ENCODE data around the gene MBOAT1. TPM values are rescaled to one million over a fixed set of nuclear protein-coding genes. Genes with fewer than 3 reads are reported as not detected.
A peak's percentile ranks its signal among the peaks of the same experiment; 100 is the strongest.

The MBOAT1 gene
- total RNA-seq, 1 experiment from 2014 or later = 9.9 TPM

DNA sequence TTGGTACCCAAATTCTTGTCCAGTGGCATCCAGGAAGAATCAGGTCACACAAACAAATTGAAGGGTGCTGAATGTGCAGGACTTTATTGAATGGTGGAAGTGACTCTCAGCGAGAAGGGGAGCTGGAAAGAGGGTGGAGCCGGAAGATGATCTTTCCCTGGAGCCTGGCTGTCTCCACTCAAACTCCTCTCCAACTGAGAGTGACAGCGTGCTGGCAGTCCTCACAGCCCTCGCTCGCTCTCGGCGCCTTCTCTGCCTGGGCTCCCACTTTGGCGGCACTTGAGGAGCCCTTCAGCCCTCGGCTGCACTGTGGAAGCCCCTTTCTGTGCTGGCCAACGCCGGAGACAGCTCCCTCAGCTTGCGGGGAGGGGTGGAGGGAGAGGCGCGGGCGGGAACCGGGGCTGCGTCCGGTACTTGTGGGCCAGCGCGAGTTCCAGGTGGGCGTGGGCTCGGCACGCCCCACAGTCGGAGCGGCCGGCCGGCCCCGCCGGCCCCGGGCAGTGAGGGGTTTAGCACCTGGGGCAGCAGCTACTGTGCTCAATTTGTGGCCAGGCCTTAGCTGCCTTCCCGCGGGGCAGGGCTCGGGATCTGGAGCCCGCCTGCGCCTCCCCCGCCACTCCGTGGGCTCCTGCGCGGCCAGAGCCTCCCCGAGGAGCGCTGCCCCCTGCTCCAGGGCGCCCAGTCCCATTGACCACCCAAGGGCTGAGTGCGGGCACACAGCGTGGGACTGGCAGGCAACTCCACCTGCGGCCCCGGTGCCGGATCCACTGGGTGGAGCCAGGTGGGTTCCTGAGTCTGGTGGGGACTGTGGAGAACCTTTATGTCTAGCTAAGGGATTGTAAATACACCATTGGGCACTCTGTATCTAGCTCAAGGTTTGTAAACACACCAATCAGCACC is 26.7 kb upstream of the MBOAT1 start:
- Histone ChIP-seq H4K5ac (ENCODE audit: insufficient read length, low read depth, low read length) (no peak overlapping the region), H4K8ac (replicated peaks; ENCODE audit: insufficient read length, low read depth, low read length) (no peak overlapping the region), H3K27ac (ENCODE audit: insufficient read length, low read depth, low read length) (no peak overlapping the region), H3K23ac (ENCODE audit: insufficient read length, low read depth, low read length) (no peak overlapping the region), H3K4ac (ENCODE audit: low read depth, low read length) (no peak overlapping the region), H4K20me1 (ENCODE audit: control insufficient read depth, insufficient read depth, insufficient read length) (no peaks in the 10 kb centered on the region), H3K9ac (ENCODE audit: extremely low read depth, insufficient read length, low read length) (no peak overlapping the region), H2AK5ac (ENCODE audit: insufficient read length, low read length) (no peak overlapping the region), H3K18ac (ENCODE audit: insufficient read length, low read depth, low read length) (no peak overlapping the region), H2BK5ac (ENCODE audit: insufficient read length, low read length) (no peak overlapping the region), H3K4me1 (ENCODE audit: insufficient read depth, low read length) (peaks cover 8% of the 10 kb centered on the region; the same call in 1 of the 2 replicates), H2AFZ (ENCODE audit: low read length) (no peak overlapping the region), H3K79me1 (ENCODE audit: insufficient read depth, low read depth, low read length, poor library complexity, severe bottlenecking) (no peaks in the 10 kb centered on the region), H3K23me2 (ENCODE audit: insufficient read length, low read depth, low read length, poor library complexity, severe bottlenecking) (no peaks in the 10 kb centered on the region), H4K91ac (ENCODE audit: insufficient read length, low read depth, low read length) (no peak overlapping the region), H3K27me3 (ENCODE audit: insufficient read depth, low read length) (no peaks in the 10 kb centered on the region), H3T11ph (ENCODE audit: low read length) (no peak overlapping the region), H2BK120ac (ENCODE audit: low read depth, low read length, poor library complexity, severe bottlenecking) (no peak overlapping the region), H2BK15ac (ENCODE audit: low read depth, low read length) (no peak overlapping the region), H3K79me2 (ENCODE audit: insufficient read depth, low read length) (no peaks in the 10 kb centered on the region), H3K4me2 (ENCODE audit: insufficient read depth, insufficient read length, low read length) (no peak overlapping the region), H3K14ac (ENCODE audit: insufficient read depth, low read length) (no peak overlapping the region), H2BK20ac (ENCODE audit: low read depth, low read length, poor library complexity, severe bottlenecking) (no peak overlapping the region), H2BK12ac (ENCODE audit: insufficient read length, low read depth, low read length) (no peak overlapping the region), H3K56ac (ENCODE audit: insufficient read length, low read depth, low read length) (no peak overlapping the region), H3K9me3 (ENCODE audit: control insufficient read depth, low read depth, low read length) (no peaks in the 10 kb centered on the region)
- TF ChIP-seq, protein P1, sequence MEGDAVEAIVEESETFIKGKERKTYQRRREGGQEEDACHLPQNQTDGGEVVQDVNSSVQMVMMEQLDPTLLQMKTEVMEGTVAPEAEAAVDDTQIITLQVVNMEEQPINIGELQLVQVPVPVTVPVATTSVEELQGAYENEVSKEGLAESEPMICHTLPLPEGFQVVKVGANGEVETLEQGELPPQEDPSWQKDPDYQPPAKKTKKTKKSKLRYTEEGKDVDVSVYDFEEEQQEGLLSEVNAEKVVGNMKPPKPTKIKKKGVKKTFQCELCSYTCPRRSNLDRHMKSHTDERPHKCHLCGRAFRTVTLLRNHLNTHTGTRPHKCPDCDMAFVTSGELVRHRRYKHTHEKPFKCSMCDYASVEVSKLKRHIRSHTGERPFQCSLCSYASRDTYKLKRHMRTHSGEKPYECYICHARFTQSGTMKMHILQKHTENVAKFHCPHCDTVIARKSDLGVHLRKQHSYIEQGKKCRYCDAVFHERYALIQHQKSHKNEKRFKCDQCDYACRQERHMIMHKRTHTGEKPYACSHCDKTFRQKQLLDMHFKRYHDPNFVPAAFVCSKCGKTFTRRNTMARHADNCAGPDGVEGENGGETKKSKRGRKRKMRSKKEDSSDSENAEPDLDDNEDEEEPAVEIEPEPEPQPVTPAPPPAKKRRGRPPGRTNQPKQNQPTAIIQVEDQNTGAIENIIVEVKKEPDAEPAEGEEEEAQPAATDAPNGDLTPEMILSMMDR (conservative IDR thresholded peaks at IDR 0.05) = no peak
- peak overlapping the region in 2 of 3 experiments; percentile 6 to 19; a peak in 1 of 7 replicates for H3K27ac Mint-ChIP-seq
- DNase-seq = peak; percentile 47
- H3K4me1 Mint-ChIP-seq = peaks cover 18 to 22% of the 10 kb centered on the region in 2 experiments
- H3K27me3 Mint-ChIP-seq (ENCODE audit: low read depth) = no peaks in the 10 kb centered on the region
- H3K36me3 Mint-ChIP-seq (ENCODE audit: insufficient read depth in 1 of 3, low read depth in 3 of 3) = no peaks in the 10 kb centered on the region; a peak in 1 of 7 replicates
- WGBS (ENCODE audit: extremely low coverage, insufficient read length, low lambda C conversion rate) = no CpG with 5 or more reads among the region's 47 CpGs
- peaks cover 0 to 2% of the 10 kb centered on the region in 2 experiments; a peak in 2 of 5 replicates for H3K9me3 Mint-ChIP-seq
- no peak overlapping the region for H3K4me3 Mint-ChIP-seq
